HG03139 (cell line): ENCODE measurements around the gene DISP3.

Experiments used
- ATAC-seq: cut with Tn5 transposase; IDR thresholded peaks from one replicate; pipeline ENCODE4 v1.9.1; 2021; ENCODE audit not compliant: unreplicated experiment

DISP3 gene, protein sequence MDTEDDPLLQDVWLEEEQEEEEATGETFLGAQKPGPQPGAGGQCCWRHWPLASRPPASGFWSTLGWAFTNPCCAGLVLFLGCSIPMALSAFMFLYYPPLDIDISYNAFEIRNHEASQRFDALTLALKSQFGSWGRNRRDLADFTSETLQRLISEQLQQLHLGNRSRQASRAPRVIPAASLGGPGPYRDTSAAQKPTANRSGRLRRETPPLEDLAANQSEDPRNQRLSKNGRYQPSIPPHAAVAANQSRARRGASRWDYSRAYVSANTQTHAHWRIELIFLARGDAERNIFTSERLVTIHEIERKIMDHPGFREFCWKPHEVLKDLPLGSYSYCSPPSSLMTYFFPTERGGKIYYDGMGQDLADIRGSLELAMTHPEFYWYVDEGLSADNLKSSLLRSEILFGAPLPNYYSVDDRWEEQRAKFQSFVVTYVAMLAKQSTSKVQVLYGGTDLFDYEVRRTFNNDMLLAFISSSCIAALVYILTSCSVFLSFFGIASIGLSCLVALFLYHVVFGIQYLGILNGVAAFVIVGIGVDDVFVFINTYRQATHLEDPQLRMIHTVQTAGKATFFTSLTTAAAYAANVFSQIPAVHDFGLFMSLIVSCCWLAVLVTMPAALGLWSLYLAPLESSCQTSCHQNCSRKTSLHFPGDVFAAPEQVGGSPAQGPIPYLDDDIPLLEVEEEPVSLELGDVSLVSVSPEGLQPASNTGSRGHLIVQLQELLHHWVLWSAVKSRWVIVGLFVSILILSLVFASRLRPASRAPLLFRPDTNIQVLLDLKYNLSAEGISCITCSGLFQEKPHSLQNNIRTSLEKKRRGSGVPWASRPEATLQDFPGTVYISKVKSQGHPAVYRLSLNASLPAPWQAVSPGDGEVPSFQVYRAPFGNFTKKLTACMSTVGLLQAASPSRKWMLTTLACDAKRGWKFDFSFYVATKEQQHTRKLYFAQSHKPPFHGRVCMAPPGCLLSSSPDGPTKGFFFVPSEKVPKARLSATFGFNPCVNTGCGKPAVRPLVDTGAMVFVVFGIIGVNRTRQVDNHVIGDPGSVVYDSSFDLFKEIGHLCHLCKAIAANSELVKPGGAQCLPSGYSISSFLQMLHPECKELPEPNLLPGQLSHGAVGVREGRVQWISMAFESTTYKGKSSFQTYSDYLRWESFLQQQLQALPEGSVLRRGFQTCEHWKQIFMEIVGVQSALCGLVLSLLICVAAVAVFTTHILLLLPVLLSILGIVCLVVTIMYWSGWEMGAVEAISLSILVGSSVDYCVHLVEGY (N-terminal part only)

GRCh38 chr1:11478571-11479374, at the start of gene DISP3:
DISP3 (plus strand) TSS chr1:11479155; CDS start chr1:11500993, 21,838 bp downstream.
- ATAC-seq = peak; percentile 64

DNA sequence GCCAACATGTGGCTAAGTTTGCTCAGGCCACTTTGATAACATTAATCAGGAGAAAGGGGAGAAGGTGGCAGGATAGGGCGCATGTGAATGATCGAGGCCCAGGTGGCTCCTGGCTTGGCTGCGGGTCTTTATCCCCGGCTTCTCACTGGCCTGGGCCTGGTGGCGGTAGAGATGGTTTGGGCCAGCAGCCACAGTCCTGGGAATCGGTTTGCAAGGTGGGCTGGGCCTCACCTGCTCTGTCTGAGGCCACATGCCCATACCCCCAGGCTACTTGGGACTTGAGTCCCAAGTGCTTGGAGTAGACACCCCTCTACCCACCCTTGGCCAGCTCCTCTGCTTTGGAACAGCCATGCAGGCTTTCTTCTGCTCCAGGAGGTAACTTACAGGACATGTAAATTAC, 49.7 kb upstream of the DISP3 start:
- no peak for ATAC-seq

- ATAC-seq = no peak
Measured at GRCh38 chr1:11429935-11430334, 49.0 kb upstream of the DISP3 start.

DNA sequence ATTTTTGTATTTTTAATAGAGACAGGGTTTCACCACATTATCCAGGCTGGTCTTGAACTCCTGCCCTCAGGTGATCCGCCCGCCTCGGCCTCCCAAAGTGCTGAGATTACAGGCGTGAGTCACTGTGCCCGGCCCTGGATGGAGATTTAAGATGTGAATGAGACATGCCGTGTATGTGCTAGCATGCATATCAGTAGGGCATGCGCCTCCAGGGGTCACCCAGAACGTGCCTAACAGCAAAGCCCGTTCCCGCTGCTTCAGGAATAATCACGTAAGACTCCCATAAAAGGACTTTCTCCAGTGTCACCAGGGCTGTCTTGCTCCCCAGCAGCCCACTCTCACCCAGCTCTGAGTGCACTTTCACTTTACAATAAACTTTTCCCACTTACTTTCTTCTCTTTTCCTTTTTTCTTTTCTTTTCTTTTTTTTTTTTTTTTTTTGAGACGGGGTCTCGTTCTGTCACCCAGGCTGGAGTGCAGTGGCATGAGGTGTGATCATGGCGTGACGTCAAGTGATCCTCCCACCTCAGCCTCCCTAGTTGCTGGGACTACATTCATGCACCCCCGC, 46.9 kb upstream of the DISP3 start:
- ATAC-seq = no peak

- no peak for ATAC-seq
Measured at GRCh38 chr1:11432526-11432925, 46.4 kb upstream of the DISP3 start.

GRCh38 chr1:11434501-11434900, 44.5 kb upstream of the DISP3 start:
- ATAC-seq = no peak

DNA sequence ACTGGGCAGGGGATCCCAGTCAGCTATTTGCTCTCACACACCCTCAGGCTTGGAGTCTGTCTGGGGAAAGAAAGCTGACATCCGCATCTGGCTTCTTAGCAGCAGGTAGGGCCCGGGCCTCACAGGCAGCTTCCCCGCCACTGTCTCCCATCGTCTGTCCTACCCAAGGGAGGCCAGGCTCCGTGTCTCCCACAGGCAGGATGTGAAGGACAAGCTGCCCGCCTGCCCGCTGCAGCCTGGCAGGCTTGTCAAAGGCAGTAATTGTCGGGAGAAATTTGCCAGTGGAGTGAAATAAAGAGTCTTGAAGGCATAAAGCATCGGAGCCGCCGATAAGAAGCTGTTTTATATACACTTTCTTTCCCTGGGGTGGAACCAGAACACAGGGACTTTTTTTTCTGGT, 44.0 kb upstream of the DISP3 start:
- no peak for ATAC-seq

DNA sequence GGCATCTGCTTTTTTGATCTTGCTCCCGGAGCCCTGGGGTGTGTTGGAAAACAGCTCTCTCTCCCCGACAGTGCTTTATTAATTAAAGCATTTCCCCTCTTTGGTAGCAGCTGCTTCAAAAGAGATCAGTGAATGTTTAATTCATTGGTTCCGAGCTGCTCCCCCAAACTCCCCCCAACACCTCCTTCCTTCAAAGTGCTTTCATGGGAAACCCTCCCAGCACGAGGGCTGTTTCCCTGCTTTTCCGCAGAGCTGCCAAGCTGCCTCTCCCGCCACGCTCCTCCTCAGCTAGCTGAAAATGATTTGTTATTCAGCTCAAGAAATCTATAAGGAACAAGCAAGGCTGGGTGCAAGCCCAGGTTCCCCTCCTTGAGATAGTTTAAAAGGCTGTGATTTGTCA, 40.0 kb upstream of the DISP3 start:
- ATAC-seq = no peak

DNA sequence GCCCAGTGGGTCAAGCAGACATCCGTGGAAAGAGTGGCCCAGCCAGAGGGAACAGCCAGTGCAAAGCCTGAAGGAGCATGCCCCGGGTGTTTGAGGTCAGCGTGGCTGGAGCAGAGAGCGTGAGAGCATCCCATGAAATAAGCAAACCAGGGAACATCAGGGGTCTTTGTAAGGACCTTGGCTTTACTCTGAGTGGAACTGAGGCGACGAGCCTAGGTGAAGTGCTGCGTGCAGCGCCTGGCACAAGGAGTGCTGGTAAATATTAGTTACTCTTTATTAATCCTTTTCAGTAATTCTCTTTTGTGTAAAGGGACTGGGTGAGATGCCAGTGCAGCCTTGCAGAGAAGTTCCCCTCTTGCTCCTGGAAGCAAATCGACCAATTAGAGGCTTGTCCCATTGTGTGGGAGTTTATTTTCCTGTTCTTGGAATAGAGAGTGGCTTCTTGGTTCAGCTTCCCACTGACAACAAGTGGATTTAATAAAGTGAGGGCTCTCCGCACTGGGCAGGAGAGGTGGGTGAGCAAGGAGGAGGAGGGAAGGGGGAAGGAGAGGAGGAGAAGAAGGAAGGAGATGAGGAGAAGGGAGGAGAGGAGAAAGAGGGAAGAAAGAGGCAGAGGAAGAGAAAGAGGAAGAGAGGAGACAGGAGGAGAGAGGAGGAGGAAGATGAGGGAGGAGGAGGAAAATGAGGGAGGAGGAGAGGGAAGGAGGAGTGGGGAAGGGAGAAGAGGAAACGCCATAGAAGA, 37.6 kb upstream of the DISP3 start:
- ATAC-seq = no peak

DNA sequence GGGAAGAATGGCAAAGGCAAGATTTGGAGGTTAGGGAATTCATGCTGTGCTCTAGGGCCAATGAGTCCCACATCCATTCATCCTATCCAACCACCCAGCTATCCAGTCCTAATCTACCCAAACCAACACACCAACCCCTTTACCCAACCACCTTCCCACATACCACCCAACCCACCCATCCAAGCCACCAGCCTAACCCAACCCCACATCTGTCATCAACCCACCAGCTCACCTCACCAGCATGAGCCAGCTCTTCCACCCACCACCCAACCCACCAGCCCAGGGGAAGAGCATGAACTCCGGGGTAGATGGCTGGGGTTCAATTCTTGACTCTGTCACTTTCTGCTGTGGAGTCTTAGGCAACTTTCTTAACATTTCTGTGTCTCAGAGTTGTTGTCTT, 35.9 kb upstream of the DISP3 start:
- no peak for ATAC-seq

GRCh38 chr1:11443961-11444658, 34.8 kb upstream of the DISP3 start:
- ATAC-seq = no peak

DNA sequence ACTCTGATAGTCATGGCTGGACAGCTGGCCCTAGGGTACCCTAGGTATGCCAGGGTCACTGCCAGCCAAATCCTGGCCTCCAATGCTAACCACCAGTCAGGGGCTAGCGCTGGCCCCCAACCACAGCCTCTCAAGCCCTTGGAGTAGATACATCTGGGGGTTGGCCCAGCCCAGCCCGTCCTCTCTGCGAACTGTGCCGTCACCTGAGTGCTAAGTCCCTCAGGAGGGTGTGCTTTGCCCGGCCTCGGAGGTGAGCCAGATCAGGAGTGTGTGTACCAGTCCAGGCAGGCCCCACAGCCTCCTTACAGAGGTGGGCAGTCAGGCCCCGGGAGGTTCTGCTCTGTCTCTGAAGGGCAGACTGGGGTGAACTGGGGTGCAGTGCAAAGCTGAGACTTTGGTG, 34.0 kb upstream of the DISP3 start:
- no peak for ATAC-seq

GRCh38 chr1:11447903-11448302, 31.1 kb upstream of the DISP3 start:
- ATAC-seq = no peak

GRCh38 chr1:11448373-11449099, 30.4 kb upstream of the DISP3 start:
- no peak for ATAC-seq

DNA sequence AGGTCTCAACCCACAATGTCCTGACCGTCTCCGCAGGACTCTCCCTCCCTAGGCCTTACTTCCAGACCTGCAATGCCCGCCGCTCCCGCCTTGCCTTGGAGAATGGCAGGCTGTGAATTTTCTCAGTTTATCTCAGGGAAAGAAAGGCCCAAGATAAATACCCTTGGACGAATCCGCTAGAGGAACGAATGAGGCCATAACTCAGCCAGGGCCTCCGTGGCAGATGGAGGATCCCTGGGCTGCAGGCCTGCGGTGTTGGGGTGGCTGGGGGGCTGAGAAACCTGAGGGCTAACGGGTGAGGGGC, 29.9 kb upstream of the DISP3 start:
- no peak for ATAC-seq

GRCh38 chr1:11450310-11450709, 28.6 kb upstream of the DISP3 start:
- ATAC-seq = no peak

- no peak for ATAC-seq
Measured at GRCh38 chr1:11453742-11454491, 25.0 kb upstream of the DISP3 start.
